Stimulated activated CD4-positive, alpha-beta T cell treated with anti-CD3 and anti-CD28 coated beads, Interleukin-4, amount 100 ng/mL, for 48 hours (primary cell): ENCODE data around the gene OXTR.

Experiments
- DNase-seq, 2 donors: peaks; one replicate each; pipeline ENCODE4 v3.0.0-alpha.2; 2020; ENCODE audit warnings: low read depth in 2 of 2

Gene OXTR

DNA sequence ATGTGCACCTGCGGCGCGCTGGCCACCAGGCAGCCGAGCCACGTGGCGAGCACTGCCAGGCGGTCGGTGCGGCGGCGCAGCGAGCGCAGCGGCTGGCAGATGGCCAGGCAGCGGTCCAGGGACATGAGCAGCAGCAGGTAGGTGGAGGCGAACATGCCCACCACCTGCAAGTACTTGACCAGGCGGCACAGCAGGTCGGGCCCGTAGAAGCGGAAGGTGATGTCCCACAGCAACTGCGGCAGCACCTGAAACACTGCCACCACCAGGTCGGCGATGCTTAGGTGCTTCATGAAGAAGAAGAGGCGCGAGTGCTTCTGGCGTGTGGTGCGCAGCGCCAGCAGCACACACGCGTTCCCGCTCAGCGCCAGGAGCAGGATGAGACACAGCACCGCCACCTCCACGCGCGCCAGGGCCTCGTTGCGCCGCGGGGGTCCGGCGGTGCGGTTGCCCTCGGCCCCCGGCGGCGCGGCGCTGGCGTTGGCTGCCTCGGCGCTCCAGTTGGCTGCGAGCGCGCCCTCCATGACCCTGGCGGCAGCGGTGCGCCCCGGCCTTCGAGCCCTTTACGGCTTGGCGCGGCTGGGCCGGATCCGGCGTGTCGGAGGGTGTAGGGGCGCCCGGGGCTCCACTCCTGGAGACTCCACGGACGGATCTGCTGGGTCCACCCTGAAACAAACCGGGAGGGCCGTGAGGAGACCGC is 1.6 kb downstream of the OXTR start:
- peak in 1 of 2 donors; percentile 16 for DNase-seq

DNA sequence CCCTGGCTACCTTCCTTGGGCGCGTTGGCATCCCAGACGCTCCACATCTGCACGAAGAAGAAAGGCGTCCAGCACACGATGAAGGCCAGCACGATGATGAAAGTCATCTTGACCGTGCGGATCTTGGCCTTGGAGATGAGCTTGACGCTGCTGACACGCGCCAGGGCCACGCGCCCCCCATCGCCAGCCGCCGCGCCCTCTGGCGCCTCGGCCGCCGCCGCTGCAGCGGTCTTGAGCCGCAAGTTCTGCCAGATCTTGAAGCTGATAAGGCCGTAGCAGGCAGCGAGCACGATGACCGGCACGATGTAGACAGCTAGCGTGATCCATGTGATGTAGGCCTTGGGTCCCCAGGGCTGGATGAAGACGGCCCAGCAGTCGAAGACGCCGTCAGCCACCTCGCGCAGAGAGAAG is 2.2 kb downstream of the OXTR start:
- no peak for DNase-seq

GRCh38 chr3:8766148-8766547 is 3.3 kb downstream of the OXTR start:
- DNase-seq = no peak

DNA sequence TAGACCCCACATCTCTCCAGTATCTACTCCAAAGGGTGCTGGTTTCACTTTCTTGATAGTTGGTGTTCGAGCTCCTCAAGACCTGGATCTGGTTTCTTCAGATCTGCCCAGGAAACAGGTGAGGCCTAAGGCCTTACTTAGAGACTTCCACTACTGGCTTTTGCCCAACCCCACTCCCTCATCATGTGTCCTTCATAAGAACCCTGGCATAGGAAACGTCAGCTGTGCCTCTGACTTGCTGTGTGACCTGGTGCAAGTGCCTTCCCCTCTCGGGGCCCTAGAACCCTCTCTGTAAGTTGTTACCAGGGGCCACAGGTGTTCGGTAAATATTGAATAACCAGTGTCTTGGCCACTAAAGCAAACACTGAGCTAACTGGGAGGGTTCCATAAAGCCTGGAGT is 3.9 kb downstream of the OXTR start:
- no peak for DNase-seq

GRCh38 chr3:8764528-8764927 is 4.9 kb downstream of the OXTR start:
- DNase-seq = no peak

GRCh38 chr3:8762607-8763377 is 6.6 kb downstream of the OXTR start:
- no peak for DNase-seq

- DNase-seq = no peak
Measured at GRCh38 chr3:8761866-8762265, 7.5 kb downstream of the OXTR start.

- DNase-seq = no peak
Measured at GRCh38 chr3:8760506-8760905, 8.9 kb downstream of the OXTR start.

GRCh38 chr3:8760091-8760490 is 9.3 kb downstream of the OXTR start:
- DNase-seq = no peak

DNA sequence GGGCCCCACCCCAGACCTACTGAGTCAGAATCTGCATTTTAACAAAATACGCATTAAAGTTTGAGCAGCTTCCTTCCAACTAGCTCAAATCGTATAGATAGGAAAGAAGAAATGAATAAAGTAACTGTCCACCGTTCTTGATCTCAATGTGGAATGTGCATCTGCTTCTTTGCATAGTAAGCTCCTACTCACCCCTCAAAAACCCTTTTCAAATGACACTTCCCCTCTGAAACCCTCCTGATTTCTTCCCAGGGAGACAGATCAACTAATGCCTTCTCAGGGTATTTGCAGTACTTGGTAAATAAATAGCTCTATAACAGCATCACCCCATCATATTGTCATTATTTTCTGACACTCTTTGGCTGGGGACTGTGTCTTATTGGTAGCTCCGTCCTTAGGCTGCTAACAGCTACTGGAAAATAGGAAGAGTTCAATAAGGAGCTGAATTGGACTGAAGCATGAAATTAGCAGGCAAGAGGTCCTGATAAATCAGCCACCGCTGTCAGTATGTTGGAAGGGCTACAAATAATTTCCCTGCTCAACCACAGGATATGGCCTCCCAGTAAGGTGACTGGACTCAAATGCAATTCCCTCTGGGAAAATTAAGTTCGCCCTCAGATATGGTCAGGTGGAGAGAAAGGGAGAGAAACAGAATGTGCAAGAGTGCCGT is 10.2 kb downstream of the OXTR start:
- no peak for DNase-seq

- no peak for DNase-seq
Measured at GRCh38 chr3:8757551-8758518, 11.6 kb downstream of the OXTR start.

- no peak for DNase-seq
Measured at GRCh38 chr3:8756671-8757070, 12.7 kb downstream of the OXTR start.

DNA sequence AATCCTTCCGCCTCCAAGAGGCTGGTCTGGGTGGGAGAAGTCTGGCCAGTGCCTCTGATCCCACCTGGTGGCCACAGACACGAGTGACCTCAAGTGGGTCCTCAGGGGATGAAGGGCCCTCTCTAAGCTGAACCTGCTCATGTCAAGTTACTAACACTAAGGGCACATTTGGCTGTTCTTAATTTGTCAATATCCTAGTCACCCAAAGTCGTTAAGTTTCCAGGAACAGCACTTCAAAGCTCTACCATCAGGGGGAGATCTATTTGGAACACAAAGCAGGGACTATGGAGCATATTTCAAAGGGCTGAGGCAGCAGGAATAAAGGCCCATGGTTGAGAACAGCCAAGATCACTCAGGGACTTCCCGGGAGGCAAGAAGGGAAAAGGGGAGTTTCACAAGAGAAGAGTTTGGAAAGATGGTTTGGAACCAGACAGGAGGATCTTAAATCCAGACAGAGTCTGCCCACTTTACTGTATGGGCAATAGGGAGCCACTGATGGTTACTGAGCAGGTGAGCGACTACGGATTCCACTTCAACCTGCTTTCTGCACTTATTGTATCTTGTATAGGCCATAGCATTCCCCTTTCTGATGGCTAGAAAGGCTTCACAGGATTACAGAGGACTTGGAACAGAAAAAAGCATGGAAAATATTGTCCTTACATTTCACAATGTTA is 13.7 kb downstream of the OXTR start:
- no peak for DNase-seq

- no peak for DNase-seq
Measured at GRCh38 chr3:8755097-8755496, 14.3 kb downstream of the OXTR start.

DNA sequence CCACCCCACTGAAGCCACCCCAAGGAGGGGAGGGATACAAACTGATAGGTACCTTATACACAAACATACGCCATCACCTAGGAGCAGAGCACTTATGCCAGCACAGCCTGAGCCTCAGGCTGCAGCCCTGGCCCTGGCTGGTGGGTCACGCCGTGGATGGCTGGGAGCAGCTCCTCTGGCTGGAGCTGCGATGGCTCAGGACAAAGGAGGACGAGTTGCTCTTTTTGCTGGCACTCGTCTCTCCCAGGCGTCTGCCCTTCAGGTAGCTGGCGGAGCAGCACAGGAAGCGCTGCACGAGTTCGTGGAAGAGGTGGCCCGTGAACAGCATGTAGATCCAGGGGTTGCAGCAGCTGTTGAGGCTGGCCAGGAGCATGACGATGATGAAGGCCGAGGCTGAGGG is 16.6 kb downstream of the OXTR start:
- DNase-seq = no peak

DNA sequence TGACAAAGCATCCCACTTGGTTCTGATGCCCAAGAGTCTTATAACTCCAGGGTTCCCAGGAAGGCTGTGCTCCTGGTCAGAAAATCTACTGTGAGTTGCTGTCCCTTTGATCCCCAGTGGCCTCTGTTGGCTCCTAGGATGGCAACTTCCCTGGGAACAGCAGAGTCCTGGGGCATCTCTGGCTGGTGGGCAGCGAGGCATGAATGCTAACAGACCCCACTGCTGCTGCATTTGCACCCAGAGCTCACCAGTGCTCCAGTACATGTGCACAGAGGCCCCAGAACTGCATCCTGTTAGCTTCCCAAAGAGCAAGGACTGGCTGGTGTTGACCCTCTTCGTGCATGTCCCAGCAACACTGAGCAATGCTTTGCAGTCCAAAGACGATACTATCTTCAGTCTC is 20.1 kb downstream of the OXTR start:
- DNase-seq = no peak

DNA sequence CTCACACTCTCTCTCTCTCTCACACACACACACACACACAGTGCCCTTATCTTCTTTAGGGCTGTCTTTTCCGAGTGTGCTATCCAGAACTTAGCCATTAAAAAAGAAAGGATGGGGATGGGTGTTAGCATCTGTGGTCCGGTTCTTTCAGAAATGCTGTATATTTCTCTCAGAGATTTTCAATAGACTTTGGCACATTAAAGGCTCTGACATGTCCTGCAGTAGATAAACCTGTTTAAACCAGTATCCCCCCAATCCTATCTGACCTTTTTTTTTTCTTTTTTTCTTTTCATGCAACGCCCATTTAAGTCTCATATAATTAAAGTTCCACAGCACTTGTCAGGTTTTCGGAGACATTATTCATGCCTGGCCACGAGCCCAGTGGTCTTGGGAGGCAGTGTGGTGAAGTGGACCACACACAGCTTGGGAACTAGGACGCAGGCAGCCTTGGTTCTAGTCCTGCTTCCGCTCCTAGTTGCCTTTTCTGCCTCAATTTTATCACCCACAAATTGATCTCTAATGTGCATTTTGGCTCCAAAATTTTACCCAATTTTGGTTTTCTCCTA is 22.6 kb downstream of the OXTR start:
- no peak for DNase-seq

- no peak for DNase-seq
Measured at GRCh38 chr3:8745619-8746370, 23.6 kb downstream of the OXTR start.

- DNase-seq = no peak
Measured at GRCh38 chr3:8743911-8744310, 25.5 kb downstream of the OXTR start.

GRCh38 chr3:8743021-8743601 is 26.3 kb downstream of the OXTR start:
- no peak for DNase-seq
